IPS DF 6.9 (cell line): ENCODE data around the gene PACS2.

Experiments
- DNase-seq: peaks from one replicate; pipeline ENCODE4 v3.0.0-alpha.2; 2013; ENCODE audit warnings: low read depth, low spot score
- H3K27ac ChIP-seq: one replicate; pipeline ENCODE4 v1.5.1; 2013; ENCODE audit warnings: low read length, control low read depth
- H3K27me3 ChIP-seq: 2 replicates; pipeline ENCODE4 v1.6.1; 2013; ENCODE audit warnings: mild to moderate bottlenecking, low read length; ENCODE audit not compliant: control insufficient read depth, insufficient read depth
- H3K36me3 ChIP-seq: 2 replicates; pipeline ENCODE4 v1.6.1; 2013; ENCODE audit warnings: low read length; ENCODE audit not compliant: control insufficient read depth, insufficient read depth
- H3K4me1 ChIP-seq: 2 replicates; pipeline ENCODE4 v1.6.1; 2013; ENCODE audit warnings: low read length; ENCODE audit not compliant: control insufficient read depth, insufficient read depth
- H3K4me3 ChIP-seq: 2 replicates; pipeline ENCODE4 v1.5.1; 2013; ENCODE audit warnings: mild to moderate bottlenecking, low read length
- H3K9me3 ChIP-seq: 2 replicates; pipeline ENCODE4 v1.6.1; 2013; ENCODE audit warnings: low read length, inconsistent platforms; ENCODE audit not compliant: control insufficient read depth, insufficient read depth
- WGBS: extraction: QIAGEN DNeasy Blood & Tissue Kit; methylation state at CpG from one replicate; pipeline ENCODE4 v1.1.7; 2013; ENCODE audit warnings: mixed read lengths, missing lambda C conversion rate; ENCODE audit not compliant: insufficient read length, insufficient coverage; 5-methylcytosine and 5-hydroxymethylcytosine counted together

Gene PACS2

DNA sequence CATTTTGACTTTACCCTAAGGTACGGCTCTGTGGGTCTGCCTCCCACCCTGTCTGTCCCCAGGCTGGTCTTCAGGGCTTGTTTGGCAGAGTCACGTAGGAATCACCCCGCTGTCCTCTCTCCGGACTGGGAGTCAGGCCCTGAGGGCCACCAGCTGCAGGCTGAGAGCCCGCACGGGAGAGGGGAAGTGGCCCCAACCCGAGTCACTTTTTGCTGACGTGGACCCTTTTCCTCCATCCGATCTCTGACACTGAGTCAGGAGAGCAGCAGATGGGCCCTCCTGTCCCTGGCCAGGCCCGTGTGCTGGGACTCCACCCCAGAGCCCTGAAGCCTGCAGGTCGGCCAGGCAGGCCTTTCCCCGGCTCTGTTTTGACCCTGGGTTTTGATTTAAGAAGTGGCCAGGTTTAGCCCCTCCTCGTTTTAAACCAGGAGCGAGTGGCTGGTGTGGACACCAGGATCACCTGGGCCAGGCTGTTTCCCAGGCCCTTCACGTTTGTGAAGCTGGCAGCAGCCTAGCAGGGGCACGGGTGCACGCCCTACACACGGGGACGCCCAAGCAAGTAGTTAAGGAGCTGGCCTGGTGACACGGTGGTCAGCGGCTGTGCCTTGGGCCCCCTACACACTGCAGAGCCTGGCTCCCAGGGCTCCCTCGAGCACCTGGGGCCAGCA, 71.3 kb downstream of the PACS2 start:
- Histone ChIP-seq H3K27ac (no peak overlapping the region), H3K9me3 (no peaks in the 10 kb centered on the region), H3K4me1 (no peaks in the 10 kb centered on the region), H3K27me3 (no peaks in the 10 kb centered on the region), H3K4me3 (no peak overlapping the region), H3K36me3 (peaks cover 16% of the 10 kb centered on the region)
- WGBS, result no CpG with 5 or more reads among the region's 22 CpGs
- DNase-seq, result no peak

DNA sequence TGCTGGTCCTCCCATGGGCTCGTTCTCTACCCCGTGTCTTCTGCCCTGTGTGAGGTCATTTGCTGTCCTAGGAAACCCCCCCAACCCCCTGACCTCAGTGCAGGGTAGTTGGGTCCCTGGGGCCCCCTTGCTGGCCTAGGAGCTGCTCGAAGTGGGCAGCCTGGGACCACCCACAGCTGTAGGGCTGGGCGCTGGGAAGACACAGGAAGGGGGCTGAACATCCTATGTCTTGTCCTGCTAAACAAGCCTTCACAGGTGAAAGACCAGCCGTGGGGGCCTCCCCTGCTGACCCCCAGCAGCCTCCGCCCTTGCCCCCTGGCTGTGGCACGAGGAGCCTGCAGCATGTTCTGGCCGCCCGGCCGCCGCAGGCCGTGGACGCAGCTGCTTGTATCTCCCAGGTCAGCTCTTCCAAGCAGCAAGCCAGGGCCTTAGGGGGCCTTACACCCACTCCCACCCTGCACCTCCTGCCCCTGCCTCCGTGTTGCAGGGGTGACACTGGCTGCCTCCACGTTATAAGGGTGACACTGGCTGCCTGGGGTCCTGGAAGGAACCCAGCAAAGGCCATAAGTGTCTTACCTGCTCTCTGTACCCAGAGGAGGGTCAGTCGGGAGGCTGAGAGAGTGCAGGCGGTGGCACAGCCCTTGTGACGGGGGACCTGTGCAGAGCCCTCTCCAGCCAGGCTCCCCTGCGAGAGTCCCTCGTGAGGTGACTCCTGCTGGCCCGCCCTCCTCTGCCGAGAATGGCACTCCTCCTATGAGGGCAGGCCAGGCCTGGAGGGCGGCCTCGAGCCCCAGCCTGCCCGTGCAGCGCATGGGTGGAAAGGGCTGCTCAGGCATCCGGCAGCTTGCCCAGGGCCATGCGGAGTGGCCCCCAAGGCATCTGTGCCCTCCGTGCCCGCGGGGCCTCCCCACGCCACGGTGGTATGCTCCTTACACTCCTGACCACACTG, 72.3 kb downstream of the PACS2 start:
- peaks cover 16% of the 10 kb centered on the region for H3K36me3 ChIP-seq

DNA sequence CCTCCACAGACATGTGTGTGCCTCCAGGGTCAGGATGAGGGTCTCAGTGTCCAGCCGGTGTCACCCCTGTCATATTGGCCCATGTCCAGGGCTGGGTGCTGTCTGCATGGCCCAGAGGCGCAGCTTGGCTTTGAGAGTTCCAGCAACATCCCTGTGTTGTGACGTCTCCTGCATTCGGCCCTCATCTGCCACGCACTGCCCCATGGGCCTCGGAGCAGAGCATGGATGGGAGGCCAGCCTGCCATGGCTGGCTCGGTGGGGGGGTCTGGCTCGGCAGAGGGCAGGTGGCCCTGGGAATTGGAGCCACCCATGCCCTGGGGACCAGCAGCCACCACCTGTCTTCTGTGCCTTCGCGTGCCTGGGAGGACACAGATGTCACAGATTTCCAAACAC, 73.0 kb downstream of the PACS2 start:
- no peak for DNase-seq
- no peak overlapping the region for H3K27ac ChIP-seq

More for the DNA sequence above, 72.3 kb downstream of the PACS2 start:
- DNase-seq, result no peak
- H3K27ac ChIP-seq, result no peak overlapping the region
- no peak overlapping the region for H3K4me3 ChIP-seq
- WGBS, result no CpG with 5 or more reads among the region's 33 CpGs
- H3K27me3 ChIP-seq, result no peaks in the 10 kb centered on the region
- no peaks in the 10 kb centered on the region for H3K9me3 ChIP-seq
- H3K4me1 ChIP-seq, result no peaks in the 10 kb centered on the region

DNA sequence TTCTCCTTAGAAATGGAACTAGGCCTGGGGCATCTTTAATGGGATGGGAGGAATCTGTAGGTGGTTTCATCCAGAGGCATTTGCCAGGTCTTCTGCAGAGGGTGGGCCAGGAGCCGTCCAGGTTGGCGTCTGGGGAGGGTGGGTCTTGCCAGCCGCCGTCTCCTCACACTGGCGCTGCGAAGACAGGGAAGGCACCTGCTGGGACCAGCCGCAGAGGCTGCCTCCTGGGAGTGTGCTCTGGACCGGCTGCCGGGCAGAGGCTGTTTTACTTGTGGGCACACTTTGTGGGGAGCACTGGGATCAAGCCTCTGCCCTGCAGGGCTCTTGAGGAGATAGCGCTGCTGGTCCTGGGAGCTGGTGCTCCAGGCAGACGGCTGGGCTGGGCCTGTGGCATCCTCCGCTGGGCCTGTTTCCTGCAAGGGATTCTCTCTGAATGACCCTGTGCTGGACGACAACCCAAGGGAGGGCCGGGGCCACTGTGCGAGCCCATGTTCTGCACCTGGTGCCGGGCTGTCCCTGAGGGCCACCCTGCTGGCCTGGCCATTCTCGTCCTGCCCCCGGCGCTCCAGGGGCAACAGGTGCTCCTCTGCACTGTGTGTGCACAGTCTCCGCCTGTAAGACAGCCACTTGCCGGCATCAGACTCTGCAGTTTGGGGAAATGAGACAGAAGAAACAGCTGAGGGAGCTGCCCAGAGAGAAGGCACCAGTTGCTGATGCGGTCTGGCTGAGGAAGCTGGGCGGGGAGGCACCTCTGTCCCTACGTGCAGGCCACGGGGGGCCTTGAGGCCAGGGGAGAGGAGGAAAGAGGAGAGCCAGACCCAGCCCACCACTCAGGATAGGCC, 73.8 kb downstream of the PACS2 start:
- no peak overlapping the region for H3K4me3 ChIP-seq
- H3K27me3 ChIP-seq, result no peaks in the 10 kb centered on the region
- DNase-seq, result no peak
- no peaks in the 10 kb centered on the region for H3K4me1 ChIP-seq
- H3K9me3 ChIP-seq, result no peaks in the 10 kb centered on the region
- WGBS, result no CpG with 5 or more reads among the region's 25 CpGs
- peaks cover 7% of the 10 kb centered on the region; the same call in 1 of the 2 replicates for H3K36me3 ChIP-seq
- no peak overlapping the region for H3K27ac ChIP-seq

More for the DNA sequence above, 73.0 kb downstream of the PACS2 start:
- WGBS, result no CpG with 5 or more reads among the region's 10 CpGs
- Histone ChIP-seq H3K9me3 (no peaks in the 10 kb centered on the region), H3K36me3 (peaks cover 12% of the 10 kb centered on the region), H3K4me3 (no peak overlapping the region), H3K4me1 (no peaks in the 10 kb centered on the region), H3K27me3 (no peaks in the 10 kb centered on the region)

DNA sequence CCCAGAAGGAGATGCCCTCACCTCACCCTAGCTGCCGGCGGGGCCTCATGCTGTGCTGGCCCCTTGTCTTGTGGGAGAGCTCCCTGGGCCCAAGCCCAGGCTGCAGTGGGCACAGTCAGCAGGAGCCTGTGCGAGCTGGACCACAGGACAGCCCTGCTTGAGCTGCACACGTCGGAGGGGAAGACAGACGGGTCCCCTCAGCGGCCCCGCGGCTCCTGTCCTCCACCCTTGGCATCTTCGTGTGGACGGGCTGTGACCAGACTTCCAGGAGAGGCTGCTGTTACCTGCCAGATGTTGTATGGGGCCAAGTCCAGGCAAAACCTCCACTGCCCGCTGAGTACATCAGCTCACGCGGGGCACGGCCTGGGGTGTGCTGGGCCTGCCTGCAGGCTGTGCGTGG, 74.4 kb downstream of the PACS2 start:
- no peak for DNase-seq
- Histone ChIP-seq H3K4me3 (no peak overlapping the region), H3K4me1 (no peaks in the 10 kb centered on the region), H3K36me3 (peaks cover 5% of the 10 kb centered on the region; the same call in 1 of the 2 replicates), H3K9me3 (no peaks in the 10 kb centered on the region), H3K27ac (no peak overlapping the region), H3K27me3 (no peaks in the 10 kb centered on the region)
- no CpG with 5 or more reads among the region's 16 CpGs for WGBS

DNA sequence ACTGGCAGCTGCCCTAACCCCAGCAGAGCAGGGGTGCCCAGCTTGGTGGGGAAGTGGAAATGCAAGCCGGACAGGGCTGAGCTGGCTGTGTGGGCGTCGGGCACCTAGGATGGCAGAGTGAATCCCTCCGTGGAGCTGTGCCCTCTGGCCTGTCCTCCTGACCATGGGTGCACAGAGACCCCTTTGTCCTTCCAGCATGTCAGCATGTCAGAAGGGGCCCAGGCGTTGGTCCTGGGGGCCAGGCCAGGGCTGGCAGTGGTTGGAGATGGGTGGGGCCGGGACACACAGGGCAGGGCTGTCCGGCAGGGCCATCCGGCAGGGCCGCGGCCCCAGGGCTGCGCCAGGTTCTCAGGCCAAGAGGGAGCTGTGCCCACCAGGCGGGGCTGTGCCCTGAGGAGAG, 75.0 kb downstream of the PACS2 start:
- Histone ChIP-seq H3K4me3 (no peak overlapping the region), H3K36me3 (peaks cover 5% of the 10 kb centered on the region; the same call in 1 of the 2 replicates), H3K27me3 (no peaks in the 10 kb centered on the region), H3K9me3 (no peaks in the 10 kb centered on the region), H3K27ac (no peak overlapping the region), H3K4me1 (no peaks in the 10 kb centered on the region)
- no CpG with 5 or more reads among the region's 12 CpGs for WGBS
- DNase-seq, result no peak

DNA sequence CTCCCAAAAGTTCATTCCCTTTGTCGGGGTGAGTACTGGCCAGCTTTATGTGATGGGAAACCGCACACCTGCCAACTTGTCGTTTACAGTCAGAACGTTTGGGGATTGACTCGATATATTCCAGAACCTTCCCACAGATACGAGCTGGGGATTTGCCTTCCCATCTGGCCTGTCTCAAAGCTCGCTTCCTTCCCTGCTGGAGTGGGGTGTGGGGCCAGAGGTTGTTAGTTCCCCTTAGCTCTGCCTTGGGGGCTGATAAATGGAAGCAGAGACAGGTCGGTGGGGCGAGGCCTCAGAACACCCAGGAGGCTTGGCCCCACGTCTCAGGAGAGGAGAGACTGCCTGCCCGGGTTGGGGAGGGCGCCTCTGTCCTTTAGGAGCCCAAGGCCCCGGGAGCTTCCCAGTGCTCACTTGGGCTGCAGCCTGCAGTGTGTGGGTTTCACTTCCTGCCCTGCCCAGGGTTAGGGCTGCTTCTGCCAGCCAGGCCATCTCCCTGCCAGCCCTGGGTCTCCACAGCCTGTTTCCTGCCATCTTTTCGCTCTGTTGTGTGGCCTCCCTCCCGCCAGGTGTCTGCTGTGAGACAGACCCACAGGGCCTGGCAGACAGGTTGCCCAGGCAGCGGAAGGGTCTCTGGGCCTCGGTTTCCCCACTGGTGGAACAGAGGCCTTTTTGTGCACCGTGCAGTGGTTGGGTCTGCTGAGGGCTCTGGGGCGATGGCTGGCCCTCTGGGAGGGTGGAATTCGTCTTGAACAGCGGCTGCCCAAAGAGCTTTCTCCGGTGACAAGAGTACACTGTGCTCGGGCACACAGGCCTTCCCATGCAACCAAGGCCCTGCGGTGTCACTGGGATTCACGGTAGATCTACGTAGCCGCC, 75.7 kb downstream of the PACS2 start:
- Histone ChIP-seq H3K4me1 (no peaks in the 10 kb centered on the region), H3K4me3 (no peak overlapping the region), H3K27ac (no peak overlapping the region), H3K27me3 (no peaks in the 10 kb centered on the region), H3K9me3 (no peaks in the 10 kb centered on the region), H3K36me3 (peaks cover 5% of the 10 kb centered on the region; the same call in 1 of the 2 replicates)
- WGBS, result no CpG with 5 or more reads among the region's 27 CpGs
- DNase-seq, result no peak

DNA sequence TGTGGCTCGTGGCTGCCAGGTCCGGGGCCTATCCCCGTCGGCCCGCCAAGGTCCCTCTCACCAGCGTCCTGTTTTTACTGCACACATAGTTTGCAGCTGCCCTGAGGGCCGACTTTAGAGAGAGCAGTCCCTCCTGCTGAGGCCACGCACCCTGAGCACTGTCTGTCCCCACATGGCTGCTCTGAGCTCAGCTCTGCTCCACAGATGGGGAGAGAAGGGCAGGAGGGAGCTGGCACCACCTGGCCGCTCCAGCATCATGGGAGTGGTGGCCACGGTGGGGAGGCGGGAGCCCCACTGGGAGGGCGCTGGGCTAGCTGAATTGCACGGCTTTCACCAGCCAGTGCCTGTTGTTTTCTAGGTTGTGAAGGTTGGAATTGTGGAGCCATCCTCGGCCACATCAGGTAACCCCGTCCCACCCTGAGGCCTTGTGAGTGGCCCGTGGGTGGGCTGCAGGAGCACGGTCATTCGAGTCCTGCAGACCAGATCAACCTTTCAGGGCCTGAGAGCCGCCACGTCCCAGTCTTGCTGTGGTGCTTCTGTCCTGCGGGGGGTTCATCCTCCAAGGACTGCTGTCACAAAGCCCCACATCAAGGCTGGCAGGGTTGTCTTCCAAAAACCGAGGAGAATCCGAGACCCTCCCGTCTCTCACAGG, 76.4 kb downstream of the PACS2 start:
- Histone ChIP-seq H3K36me3 (peaks cover 5% of the 10 kb centered on the region; the same call in 1 of the 2 replicates), H3K9me3 (no peaks in the 10 kb centered on the region), H3K27ac (no peak overlapping the region), H3K27me3 (no peaks in the 10 kb centered on the region), H3K4me3 (no peak overlapping the region), H3K4me1 (no peaks in the 10 kb centered on the region)
- WGBS, result no CpG with 5 or more reads among the region's 24 CpGs
- no peak for DNase-seq

DNA sequence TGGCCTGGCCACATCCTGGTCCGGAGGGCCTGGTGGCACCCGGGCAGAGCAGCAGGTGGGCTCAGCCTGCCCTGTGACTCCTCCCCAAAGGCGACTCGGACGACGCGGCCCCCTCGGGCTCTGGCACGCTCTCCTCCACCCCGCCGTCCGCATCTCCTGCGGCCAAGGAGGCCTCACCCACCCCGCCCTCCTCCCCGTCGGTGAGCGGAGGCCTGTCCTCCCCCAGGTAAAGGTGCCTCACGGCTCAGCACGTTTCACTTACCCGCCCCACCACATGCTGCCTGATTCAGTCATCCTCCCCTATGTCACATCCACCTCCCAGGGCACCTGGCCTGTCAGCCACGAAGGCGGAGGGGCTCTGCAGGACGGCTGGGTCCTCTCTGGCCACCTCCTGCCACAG, 77.0 kb downstream of the PACS2 start:
- no peak for DNase-seq
- H3K36me3 ChIP-seq, result peaks cover 5% of the 10 kb centered on the region; the same call in 1 of the 2 replicates
- no CpG with 5 or more reads among the region's 23 CpGs for WGBS
- H3K27me3 ChIP-seq, result no peaks in the 10 kb centered on the region
- no peak overlapping the region for H3K27ac ChIP-seq
- no peaks in the 10 kb centered on the region for H3K4me1 ChIP-seq
- no peaks in the 10 kb centered on the region for H3K9me3 ChIP-seq
- no peak overlapping the region for H3K4me3 ChIP-seq
